ENCODE measurements around the gene CPPED1.

GRCh38 chr16:12664164-12664733 is 139.4 kb downstream of the CPPED1 start:
- TF ChIP-seq CTCF (conservative IDR thresholded peaks at IDR 0.05; ENCODE audit: low read depth, low read length) (no peak), BHLHE40 (IDR thresholded peaks at IDR 0.05; ENCODE audit: low read depth, low read length) (no peak), RCOR1 (IDR thresholded peaks at IDR 0.05; ENCODE audit: insufficient replicate concordance, low read length) (no peak), ELK1 (IDR thresholded peaks at IDR 0.05; ENCODE audit: borderline replicate concordance, low read depth, low read length) (no peak), POLR2A (IDR thresholded peaks at IDR 0.05; ENCODE audit: low read depth, low read length) (no peak), USF2 (IDR thresholded peaks at IDR 0.05; ENCODE audit: low read depth, low read length) (no peak), MXI1 (IDR thresholded peaks at IDR 0.05; ENCODE audit: borderline replicate concordance, low read depth, low read length) (no peak), MAFK (IDR thresholded peaks at IDR 0.05; ENCODE audit: low read depth, low read length) (no peak), SMC3 (IDR thresholded peaks at IDR 0.05; ENCODE audit: low read depth, low read length) (no peak), MAZ (IDR thresholded peaks at IDR 0.05; ENCODE audit: borderline replicate concordance, low read depth, low read length) (no peak), RAD21 (IDR thresholded peaks at IDR 0.05; ENCODE audit: low read length) (no peak), RFX5 (IDR thresholded peaks at IDR 0.05; ENCODE audit: low read depth, low read length) (no peak)

All from IMR-90 (cell line).